Endothelial cell of umbilical vein (primary cell): ENCODE data around the gene HOXC13.

Experiments used
- EZH2 ChIP-seq: IDR thresholded peaks from 2 replicates; pipeline ENCODE4 v1.6.1; 2012; ENCODE audit warnings: borderline replicate concordance, low read depth, mild to moderate bottlenecking, moderate library complexity, low read length, inconsistent platforms; ENCODE audit not compliant: severe bottlenecking
- FOS ChIP-seq: IDR thresholded peaks from 2 replicates; pipeline ENCODE4 v1.6.1; 2011; ENCODE audit warnings: mild to moderate bottlenecking, low read length, moderate library complexity, borderline replicate concordance; ENCODE audit not compliant: insufficient read depth
- GATA2 ChIP-seq: IDR thresholded peaks from 2 replicates; pipeline ENCODE4 v1.7.0; 2011; ENCODE audit warnings: low read depth, mild to moderate bottlenecking, moderate library complexity, mixed read lengths, low read length; ENCODE audit not compliant: insufficient read length, insufficient read depth
- JUN ChIP-seq: IDR thresholded peaks from 2 replicates; pipeline ENCODE4 v1.6.1; 2011; ENCODE audit warnings: borderline replicate concordance, low read depth; ENCODE audit not compliant: insufficient read length, insufficient read depth
- POLR2A ChIP-seq: IDR thresholded peaks from 2 replicates; pipeline ENCODE4 v1.6.1; 2012; ENCODE audit warnings: low read depth, mild to moderate bottlenecking, control low read depth, low read length
- POLR2AphosphoS5 ChIP-seq: IDR thresholded peaks from 2 replicates; pipeline ENCODE4 v1.6.1; 2012; ENCODE audit warnings: low read depth, mild to moderate bottlenecking, control low read depth, low read length, moderate library complexity; ENCODE audit not compliant: insufficient read depth
- TF ChIP-seq, protein P1 (sequence below), 2 donors: IDR thresholded peaks; 1 replicate in 1 of 2; 2 replicates in 1 of 2; pipeline ENCODE4 v1.5.1; 2011; ENCODE audit warnings: low read length in 2 of 2, mild to moderate bottlenecking in 2 of 2, moderate library complexity in 2 of 2, control low read depth in 1 of 2, inconsistent platforms in 1 of 2, low read depth in 1 of 2; ENCODE audit not compliant: insufficient read depth in 1 of 2; ENCODE audit errors: extremely low read depth in 1 of 2
- TF ChIP-seq, protein P2 (sequence below): IDR thresholded peaks from 2 replicates; pipeline ENCODE4 v1.6.1; 2011; ENCODE audit not compliant: insufficient read depth, insufficient read length

DNA sequence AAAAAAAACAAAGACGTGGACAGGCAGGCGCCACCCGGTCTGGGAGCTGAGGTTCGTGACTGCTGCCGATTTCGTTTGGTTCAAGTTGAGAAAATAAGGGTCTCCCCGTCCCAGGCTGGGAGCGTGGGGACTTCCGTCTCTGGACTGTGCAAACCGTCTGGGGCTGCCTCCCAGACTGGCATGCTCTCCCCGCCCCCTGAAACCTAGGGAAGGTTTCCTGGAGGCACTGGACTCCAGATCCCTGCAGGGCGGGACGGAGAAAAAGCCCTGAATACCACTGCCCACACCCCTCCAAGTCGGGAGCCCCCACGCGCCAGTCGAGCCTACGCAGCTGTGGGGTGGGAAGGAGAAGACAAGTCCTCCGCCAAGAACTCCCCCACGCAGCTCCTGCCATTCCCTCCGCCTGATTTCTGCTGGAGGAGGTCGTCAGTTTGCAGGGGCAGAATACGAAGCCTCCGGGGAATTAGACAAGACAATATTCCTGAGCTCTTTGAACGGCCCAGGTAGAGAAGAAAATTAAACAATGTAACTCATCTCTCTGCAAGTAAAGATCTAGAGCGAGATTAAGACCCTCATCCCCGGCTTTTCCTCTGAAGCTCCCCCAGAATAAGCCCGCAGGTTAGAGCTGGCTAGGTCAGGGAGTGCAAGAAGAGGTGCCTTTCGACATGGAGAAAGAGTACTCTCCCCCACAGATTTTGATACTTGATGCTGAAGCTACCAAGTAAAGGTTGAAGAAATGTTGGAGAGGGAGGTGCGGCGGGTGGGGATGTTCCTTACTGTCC, 10.4 kb upstream of the HOXC13 start:
- TF ChIP-seq GATA2 = no peak
- no peak for TF ChIP-seq POLR2A
- TF ChIP-seq, protein P1, sequence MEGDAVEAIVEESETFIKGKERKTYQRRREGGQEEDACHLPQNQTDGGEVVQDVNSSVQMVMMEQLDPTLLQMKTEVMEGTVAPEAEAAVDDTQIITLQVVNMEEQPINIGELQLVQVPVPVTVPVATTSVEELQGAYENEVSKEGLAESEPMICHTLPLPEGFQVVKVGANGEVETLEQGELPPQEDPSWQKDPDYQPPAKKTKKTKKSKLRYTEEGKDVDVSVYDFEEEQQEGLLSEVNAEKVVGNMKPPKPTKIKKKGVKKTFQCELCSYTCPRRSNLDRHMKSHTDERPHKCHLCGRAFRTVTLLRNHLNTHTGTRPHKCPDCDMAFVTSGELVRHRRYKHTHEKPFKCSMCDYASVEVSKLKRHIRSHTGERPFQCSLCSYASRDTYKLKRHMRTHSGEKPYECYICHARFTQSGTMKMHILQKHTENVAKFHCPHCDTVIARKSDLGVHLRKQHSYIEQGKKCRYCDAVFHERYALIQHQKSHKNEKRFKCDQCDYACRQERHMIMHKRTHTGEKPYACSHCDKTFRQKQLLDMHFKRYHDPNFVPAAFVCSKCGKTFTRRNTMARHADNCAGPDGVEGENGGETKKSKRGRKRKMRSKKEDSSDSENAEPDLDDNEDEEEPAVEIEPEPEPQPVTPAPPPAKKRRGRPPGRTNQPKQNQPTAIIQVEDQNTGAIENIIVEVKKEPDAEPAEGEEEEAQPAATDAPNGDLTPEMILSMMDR (IDR thresholded peaks at IDR 0.05; ENCODE audit: extremely low read depth in 1 of 2, insufficient read depth in 1 of 2, low read depth in 1 of 2, low read length in 2 of 2) = no peak
- TF ChIP-seq FOS = no peak
- no peak for TF ChIP-seq POLR2AphosphoS5
- TF ChIP-seq, protein P2, sequence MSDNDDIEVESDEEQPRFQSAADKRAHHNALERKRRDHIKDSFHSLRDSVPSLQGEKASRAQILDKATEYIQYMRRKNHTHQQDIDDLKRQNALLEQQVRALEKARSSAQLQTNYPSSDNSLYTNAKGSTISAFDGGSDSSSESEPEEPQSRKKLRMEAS = no peak
- TF ChIP-seq EZH2 = no peak
- TF ChIP-seq JUN = no peak
